Neuron (in vitro differentiated cells): ENCODE results near the gene ADAMTS7.
"Not testable (repeated sequence)": the region's sequence is repeated elsewhere in the genome, so short reads cannot be mapped to it uniquely, and the experiment has no call there.

Experiments used
- H2AFZ ChIP-seq: one replicate; pipeline ENCODE4 v1.6.1; 2013; ENCODE audit warnings: low read depth, mild to moderate bottlenecking, inconsistent platforms, low read length, moderate library complexity
- H3K27me3 ChIP-seq: one replicate; pipeline ENCODE4 v1.6.1; 2013; ENCODE audit warnings: low read length; ENCODE audit not compliant: insufficient read depth
- H3K36me3 ChIP-seq: one replicate; pipeline ENCODE4 v1.6.1; 2013; ENCODE audit warnings: low read length; ENCODE audit not compliant: insufficient read depth
- H3K4me1 ChIP-seq: one replicate; pipeline ENCODE4 v1.6.1; 2013; ENCODE audit warnings: low read length; ENCODE audit not compliant: insufficient read depth
- H3K4me3 ChIP-seq: 2 replicates; pipeline ENCODE4 v1.5.1; 2013; ENCODE audit warnings: mild to moderate bottlenecking, low read length, moderate library complexity
- H3K9me3 ChIP-seq: one replicate; pipeline ENCODE4 v1.6.1; 2013; ENCODE audit warnings: low read length

The ADAMTS7 gene

DNA sequence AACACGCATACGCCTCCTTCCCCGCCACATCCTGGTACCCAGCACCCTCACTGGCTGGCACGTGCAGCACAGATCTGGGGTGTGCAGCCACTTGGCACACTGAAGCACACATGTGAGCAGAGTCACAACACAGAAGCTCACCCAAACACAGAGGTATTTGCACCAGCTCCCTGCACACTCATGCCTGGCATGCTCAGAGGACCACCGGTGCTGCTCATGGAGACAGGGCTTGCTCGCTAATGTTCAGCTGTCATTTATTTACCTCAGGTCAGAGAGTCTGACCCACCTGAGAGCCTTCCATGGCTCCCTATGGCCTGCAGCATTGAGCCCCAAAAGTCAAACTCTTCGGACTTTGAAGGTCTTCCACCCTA is 70.4 kb downstream of the ADAMTS7 start:
- Histone ChIP-seq H3K9me3 (no peaks in the 10 kb centered on the region), H3K27me3 (no peaks in the 10 kb centered on the region), H3K4me3 (no peak overlapping the region), H3K36me3 (no peaks in the 10 kb centered on the region), H2AFZ (no peak overlapping the region), H3K4me1 (no peaks in the 10 kb centered on the region)

DNA sequence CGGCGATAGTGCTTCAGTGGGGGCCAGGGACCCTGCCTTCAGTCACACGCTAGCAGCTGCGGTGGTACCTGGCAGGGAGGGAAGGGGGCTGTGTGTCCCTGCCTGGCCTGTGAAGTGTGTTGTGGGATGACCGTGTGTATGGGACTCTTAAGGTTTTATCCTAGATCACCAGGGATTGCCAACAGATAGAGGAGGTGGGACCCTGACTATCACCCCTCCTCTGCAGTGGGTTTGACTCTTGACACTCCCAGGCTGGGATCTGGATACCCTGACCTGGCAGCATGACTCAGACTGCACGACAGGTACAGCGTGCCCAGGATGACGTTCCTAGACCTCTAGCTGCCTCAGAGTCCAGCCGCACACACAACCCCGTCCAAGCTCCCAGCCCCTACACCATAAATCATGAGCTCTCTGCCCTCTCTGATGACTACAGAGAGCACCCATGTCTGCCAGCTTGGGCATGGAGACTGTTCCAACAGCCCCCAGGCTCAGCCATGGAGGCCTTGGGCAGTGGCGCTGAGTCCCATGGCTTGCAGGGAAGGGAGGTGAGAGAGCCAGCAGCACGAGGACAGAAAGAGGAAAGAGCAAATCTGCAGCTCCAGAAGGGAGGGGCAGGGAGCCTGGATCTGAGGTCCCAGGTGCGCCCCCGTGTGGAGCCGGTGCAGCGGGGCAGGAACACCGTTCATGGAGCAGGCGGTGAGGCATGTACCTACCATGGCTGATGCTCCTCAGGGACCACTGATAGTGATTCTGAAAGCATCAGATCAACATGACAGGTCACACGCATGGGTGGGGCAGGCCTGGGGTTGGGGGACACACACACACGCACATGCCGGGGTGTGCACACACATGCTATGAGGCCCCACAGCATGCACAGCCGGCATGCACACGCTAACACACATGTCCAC is 71.0 kb downstream of the ADAMTS7 start:
- no peak overlapping the region for H2AFZ ChIP-seq
- H3K27me3 ChIP-seq, result peaks cover 1% of the 10 kb centered on the region
- no peaks in the 10 kb centered on the region for H3K4me1 ChIP-seq
- H3K4me3 ChIP-seq, result no peak overlapping the region
- no peaks in the 10 kb centered on the region for H3K36me3 ChIP-seq
- no peaks in the 10 kb centered on the region for H3K9me3 ChIP-seq

DNA sequence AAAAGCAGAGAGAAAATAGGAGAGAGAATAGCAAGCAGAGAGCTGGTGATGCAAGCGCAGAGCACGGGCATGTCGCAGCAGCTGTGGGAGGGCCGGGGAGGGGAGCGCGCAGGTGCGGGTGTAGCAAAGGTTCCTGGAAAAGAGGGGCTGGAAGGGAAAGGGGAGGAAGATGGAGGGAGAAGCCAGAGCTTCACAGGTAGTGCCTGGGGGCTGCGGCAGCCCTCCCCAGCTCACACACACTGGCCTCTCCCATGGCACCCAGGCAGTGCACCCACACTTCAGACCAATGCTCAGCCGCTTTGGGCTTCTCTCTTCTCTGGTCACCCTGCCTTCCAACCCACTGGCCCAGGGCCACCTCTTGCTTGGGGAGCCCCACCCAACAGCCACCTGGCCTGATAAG is 72.1 kb downstream of the ADAMTS7 start:
- Histone ChIP-seq H3K27me3 (peaks cover 9% of the 10 kb centered on the region), H3K4me3 (no peak overlapping the region), H2AFZ (no peak overlapping the region), H3K9me3 (no peaks in the 10 kb centered on the region), H3K36me3 (no peaks in the 10 kb centered on the region), H3K4me1 (no peaks in the 10 kb centered on the region)

DNA sequence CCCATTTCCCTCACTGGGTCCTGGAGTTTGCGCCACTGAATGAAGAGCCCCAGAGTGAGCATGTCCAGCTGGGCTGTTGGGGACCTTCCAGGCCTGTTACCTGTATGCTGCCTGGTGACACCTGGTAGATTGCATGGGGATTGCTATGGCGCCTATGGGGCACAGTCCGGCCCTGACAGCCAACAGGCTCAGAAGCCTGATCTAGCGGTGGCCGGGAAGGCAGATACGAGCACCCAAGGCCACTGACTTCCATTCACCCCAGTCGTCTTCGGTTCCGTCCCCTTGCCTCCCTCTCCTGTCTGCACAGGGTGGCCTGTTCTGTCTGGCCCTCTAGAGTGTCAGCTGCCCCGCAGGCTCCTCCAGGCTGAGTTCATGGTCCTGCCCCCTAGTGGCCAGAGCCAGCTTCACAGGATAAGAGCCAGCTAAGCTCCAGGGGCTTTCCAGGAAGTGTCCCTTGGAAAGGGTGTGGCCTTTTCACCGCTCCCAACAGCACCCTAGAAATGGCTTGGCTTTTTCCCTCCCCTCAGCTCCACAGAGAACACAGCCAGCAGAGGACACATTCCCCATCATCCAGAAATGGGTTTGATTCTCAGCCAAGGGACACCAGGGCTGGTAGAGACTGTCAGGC is 73.2 kb downstream of the ADAMTS7 start:
- not testable (repeated sequence) for H3K4me1 ChIP-seq, H2AFZ ChIP-seq, H3K9me3 ChIP-seq, H3K4me3 ChIP-seq, H3K36me3 ChIP-seq
- peaks cover 12% of the 10 kb centered on the region for H3K27me3 ChIP-seq

DNA sequence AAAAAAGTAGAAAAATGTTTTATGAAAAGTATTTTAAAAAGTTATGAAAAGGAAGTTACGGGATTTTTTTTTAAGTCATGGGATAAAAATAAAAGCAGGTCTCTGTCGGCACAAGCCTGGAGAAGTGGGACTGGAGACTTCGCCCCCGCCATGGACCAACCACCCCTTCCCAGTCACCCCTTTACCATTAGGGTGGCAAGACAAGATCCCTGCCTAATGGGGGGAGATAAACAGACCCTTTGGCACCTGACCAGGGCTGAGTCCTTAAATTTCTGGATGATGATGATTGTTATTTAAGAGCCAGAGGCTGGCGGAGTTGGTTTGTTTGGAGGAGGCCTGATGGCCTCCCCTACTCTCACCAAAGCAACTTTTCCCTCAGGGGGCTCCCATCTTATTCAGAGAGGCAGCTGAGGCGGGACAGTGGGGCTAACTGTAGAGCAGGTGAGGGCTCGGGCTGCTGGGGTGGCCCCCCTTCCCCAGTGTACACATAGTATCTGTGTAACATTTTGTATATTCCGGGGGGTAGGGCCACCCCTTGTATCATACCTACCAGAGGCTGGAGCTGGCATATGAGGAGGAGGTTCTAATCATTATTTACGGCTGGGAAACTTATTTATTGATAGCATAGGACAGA is 74.0 kb downstream of the ADAMTS7 start:
- Histone ChIP-seq H2AFZ (no peak overlapping the region), H3K27me3 (peaks cover 15% of the 10 kb centered on the region), H3K9me3 (no peaks in the 10 kb centered on the region), H3K36me3 (no peaks in the 10 kb centered on the region), H3K4me1 (no peaks in the 10 kb centered on the region), H3K4me3 (no peak overlapping the region)

DNA sequence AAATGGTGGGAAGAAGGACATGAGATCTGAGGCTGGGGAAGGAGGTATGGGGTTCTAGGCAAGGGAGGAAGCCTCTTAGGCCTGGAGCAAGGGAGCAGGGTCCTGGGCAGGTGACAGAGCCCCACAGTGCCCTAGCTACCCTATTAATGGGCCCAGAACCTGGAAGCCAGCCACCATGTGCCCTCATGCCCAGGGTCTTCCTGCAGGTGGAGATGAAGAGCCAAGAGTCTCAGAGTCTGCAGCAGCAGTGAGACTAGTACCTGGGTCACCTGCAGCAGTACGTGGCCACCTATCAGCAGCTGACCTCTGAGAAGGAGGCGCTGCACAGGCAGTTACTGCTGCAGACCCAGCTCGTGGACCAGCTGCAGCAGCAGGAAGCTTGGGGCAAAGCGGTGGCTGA is 75.0 kb downstream of the ADAMTS7 start:
- not testable (repeated sequence) for H3K4me3 ChIP-seq, H3K36me3 ChIP-seq, H3K9me3 ChIP-seq, H2AFZ ChIP-seq, H3K4me1 ChIP-seq
- H3K27me3 ChIP-seq, result peaks cover 22% of the 10 kb centered on the region

DNA sequence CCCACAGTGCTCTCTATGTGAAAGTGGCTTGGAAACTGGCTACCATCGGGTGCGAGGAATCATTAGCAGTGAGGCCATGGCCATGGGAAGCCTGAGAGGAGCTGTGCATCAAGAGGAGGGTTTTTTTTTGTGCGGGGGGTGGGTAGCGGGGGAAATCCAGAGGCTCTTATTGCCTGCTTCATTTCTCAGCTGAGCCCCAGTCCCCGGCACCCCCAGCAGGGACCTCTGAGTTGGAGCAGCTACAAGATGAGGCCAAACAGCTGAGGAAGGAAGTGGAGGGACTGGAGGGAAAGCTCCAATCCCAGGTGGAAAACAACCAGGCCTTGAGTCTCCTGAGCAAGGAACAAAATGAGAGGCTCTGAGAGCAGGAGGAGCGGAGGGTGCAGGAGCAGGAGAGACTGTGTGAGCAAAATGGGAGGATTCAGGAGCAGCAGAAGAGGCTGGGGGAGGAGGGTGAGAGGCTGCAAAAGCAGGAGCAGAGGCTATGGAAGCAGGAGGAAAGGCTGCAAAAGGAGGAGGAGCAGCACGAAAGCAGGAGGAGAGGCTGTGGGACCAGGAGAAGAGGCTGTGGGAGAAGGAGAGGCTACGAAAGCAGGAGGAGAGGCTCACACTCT is 76.7 kb downstream of the ADAMTS7 start:
- no peaks in the 10 kb centered on the region for H3K4me1 ChIP-seq
- H3K4me3 ChIP-seq, result no peak overlapping the region
- H2AFZ ChIP-seq, result no peak overlapping the region
- no peaks in the 10 kb centered on the region for H3K36me3 ChIP-seq
- H3K27me3 ChIP-seq, result peaks cover 24% of the 10 kb centered on the region
- H3K9me3 ChIP-seq, result no peaks in the 10 kb centered on the region

DNA sequence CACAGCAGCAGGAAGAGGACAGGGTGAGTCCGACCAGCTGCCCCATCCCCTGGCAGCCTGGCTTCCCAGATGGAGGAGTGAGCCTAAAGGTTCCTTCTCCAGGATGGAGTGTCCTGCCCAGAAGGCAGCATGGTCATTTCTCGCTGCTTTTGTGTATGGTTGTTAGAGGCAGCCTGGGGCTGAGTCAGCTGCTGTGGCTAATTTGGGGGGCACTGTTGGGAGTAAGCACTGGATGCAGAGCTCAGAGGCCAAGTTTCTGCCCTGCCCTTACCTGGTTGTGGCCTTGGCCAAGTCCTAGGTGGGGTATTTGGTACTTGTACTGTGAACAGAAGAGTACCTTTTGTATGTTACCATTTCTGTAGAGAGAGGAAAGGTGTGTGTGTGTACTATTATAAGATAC is 78.6 kb downstream of the ADAMTS7 start:
- Histone ChIP-seq H3K9me3 (no peaks in the 10 kb centered on the region), H3K4me1 (no peaks in the 10 kb centered on the region), H3K36me3 (no peaks in the 10 kb centered on the region), H3K4me3 (no peak overlapping the region), H2AFZ (no peak overlapping the region), H3K27me3 (peaks cover 28% of the 10 kb centered on the region)

DNA sequence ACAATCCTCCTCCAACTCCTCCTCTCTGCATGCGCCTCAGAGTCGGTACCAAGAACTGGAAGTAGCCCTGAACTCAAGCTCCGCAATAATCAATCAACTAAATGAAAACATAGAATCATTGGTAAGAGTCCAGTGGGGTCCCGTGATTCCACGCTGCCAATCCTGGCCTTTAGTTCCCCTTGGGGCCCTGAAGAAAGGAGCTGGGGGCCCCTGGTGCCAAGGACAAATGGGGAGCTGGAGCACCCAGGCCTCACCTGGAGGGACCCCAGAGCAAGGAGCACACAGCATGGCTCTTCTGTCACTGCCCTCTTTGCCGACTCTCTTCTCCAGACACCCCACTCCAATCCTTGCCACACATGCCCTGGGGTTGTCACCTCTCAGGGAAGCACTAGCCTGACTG is 80.3 kb downstream of the ADAMTS7 start:
- no peak overlapping the region for H2AFZ ChIP-seq
- no peaks in the 10 kb centered on the region for H3K9me3 ChIP-seq
- H3K4me3 ChIP-seq, result no peak overlapping the region
- H3K36me3 ChIP-seq, result no peaks in the 10 kb centered on the region
- peaks cover 28% of the 10 kb centered on the region for H3K27me3 ChIP-seq
- peaks cover 2% of the 10 kb centered on the region for H3K4me1 ChIP-seq

DNA sequence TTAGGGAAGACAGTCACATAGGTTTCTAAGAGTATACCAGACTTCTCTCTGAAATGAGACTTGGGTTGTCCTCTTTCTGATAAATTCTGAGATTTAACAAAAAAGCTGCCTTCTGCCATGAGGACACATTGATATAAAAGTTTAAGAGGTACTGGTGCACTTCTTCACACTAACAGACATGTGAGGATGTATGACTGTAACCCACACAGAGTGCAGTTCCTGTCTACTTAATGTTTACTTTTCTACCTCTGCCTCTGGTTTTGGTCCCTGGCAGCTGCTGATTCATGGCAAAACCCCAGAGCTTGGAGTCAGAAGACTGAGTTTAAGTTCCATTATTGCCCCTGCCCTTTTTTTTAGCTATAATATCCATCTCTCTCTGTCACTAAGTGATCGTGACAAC is 82.8 kb downstream of the ADAMTS7 start:
- H3K27me3 ChIP-seq, result peaks cover 16% of the 10 kb centered on the region
- H3K4me1 ChIP-seq, H3K36me3 ChIP-seq, H3K9me3 ChIP-seq, H2AFZ ChIP-seq, H3K4me3 ChIP-seq: not testable (repeated sequence)

DNA sequence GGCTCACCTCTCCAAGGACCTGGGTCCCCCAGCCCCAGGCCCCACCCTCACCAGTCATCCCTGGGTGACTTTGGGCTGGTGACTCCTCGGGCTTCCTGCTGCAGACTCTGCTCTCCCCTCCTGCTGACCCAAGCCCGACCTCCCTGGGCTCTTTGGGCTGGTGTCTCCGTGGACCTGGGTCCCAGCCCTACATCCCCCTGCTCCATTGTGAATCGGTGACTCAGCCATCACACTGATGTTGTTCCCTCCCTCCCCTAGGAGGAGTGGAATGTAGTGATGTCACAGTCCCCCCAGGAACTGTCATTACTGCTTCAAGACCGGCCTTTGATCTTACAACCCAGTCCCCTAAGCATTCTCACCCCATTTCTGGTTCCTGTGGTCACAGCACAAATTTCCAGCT is 83.7 kb downstream of the ADAMTS7 start:
- no peaks in the 10 kb centered on the region for H3K9me3 ChIP-seq
- no peak overlapping the region for H3K4me3 ChIP-seq
- H2AFZ ChIP-seq, result no peak overlapping the region
- H3K36me3 ChIP-seq, result no peaks in the 10 kb centered on the region
- H3K4me1 ChIP-seq, result peaks cover 2% of the 10 kb centered on the region
- H3K27me3 ChIP-seq, result peaks cover 13% of the 10 kb centered on the region

DNA sequence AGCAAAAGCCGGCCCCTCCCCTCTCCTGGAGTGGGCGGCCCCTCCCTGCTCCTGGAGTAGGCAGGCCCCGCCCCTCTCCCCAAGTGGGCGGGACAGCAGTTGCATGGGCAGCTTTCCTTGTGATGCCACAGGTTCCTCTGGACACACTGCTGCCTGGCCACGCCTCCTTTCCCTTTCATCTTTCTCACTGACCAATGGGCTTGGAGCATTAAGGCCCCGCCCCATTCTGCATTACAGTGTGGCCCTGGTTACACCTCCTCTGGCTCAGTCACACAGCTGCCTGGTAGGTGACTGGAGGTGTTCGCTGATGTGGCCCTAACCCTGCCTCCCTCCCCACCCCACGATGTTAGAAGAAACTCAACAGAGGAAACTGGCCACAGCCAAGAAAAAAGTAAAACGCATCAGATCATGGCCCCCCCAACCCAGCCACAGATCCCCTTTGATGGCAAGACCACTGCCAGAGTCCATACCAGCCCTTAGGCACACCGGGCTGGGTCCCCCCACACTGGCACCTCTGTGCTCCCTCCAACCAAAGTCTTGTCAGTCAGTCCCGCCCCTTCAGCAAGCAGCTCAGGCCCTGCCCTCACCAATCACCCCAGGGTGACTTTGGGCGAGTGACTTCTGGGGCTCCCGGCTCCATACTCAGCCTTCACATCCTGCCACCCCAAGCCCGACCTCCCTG is 84.3 kb downstream of the ADAMTS7 start:
- Histone ChIP-seq H3K4me3 (no peak overlapping the region), H2AFZ (no peak overlapping the region), H3K27me3 (peaks cover 10% of the 10 kb centered on the region), H3K36me3 (no peaks in the 10 kb centered on the region), H3K9me3 (no peaks in the 10 kb centered on the region), H3K4me1 (peaks cover 2% of the 10 kb centered on the region)
